Epithelial cell of esophagus (primary cell): ENCODE results near the gene BMPR2.

ENCODE experiments used
- DNase-seq: peaks from one replicate; pipeline ENCODE4 v3.0.0; 2010; ENCODE audit warnings: low read depth
- H3K4me3 ChIP-seq: 2 replicates; pipeline ENCODE4 v1.5.1; 2011; ENCODE audit warnings: mild to moderate bottlenecking, low read length, control low read depth
- CTCF ChIP-seq: IDR thresholded peaks from 2 replicates; pipeline ENCODE4 v1.5.1; 2011; ENCODE audit warnings: low read depth, mild to moderate bottlenecking, low read length, control low read depth, inconsistent platforms; ENCODE audit not compliant: insufficient read depth; ENCODE audit errors: missing control alignments

The BMPR2 gene

GRCh38 chr2:202608142-202608852 lies 232.2 kb downstream of the BMPR2 start:
- DNase-seq: no peak
- TF ChIP-seq CTCF: no peak
- H3K4me3 ChIP-seq: no peak overlapping the region

- TF ChIP-seq CTCF: no peak
- DNase-seq: peak; percentile 84
- H3K4me3 ChIP-seq: no peak overlapping the region
These were observed 233.4 kb downstream of the BMPR2 start for GRCh38 chr2:202609381-202610145.

- H3K4me3 ChIP-seq: no peak overlapping the region
- peak; percentile 29 for DNase-seq
- TF ChIP-seq CTCF: no peak
These were observed 234.3 kb downstream of the BMPR2 start for GRCh38 chr2:202610380-202610779.

- no peak overlapping the region for H3K4me3 ChIP-seq
- TF ChIP-seq CTCF: no peak
- no peak for DNase-seq
These were observed 236.0 kb downstream of the BMPR2 start for GRCh38 chr2:202612145-202612544.

GRCh38 chr2:202613479-202613878 lies 237.4 kb downstream of the BMPR2 start:
- DNase-seq: no peak
- H3K4me3 ChIP-seq: no peak overlapping the region
- TF ChIP-seq CTCF: no peak
